ENCODE results near the gene TKFC. TPM values are rescaled to one million over a fixed set of nuclear protein-coding genes. Genes with fewer than 3 reads are reported as not detected.

Gene TKFC, protein sequence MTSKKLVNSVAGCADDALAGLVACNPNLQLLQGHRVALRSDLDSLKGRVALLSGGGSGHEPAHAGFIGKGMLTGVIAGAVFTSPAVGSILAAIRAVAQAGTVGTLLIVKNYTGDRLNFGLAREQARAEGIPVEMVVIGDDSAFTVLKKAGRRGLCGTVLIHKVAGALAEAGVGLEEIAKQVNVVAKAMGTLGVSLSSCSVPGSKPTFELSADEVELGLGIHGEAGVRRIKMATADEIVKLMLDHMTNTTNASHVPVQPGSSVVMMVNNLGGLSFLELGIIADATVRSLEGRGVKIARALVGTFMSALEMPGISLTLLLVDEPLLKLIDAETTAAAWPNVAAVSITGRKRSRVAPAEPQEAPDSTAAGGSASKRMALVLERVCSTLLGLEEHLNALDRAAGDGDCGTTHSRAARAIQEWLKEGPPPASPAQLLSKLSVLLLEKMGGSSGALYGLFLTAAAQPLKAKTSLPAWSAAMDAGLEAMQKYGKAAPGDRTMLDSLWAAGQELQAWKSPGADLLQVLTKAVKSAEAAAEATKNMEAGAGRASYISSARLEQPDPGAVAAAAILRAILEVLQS
- 48.8 and 56.6 TPM in 2 replicates for total RNA-seq (2014; rRNA removed; shearing (Covaris generic))
- polyA plus RNA-seq (2015; cell fraction: cytosol; rRNA removed), result 67.0 and 67.5 TPM in 2 replicates
- 165 and 176 TPM in 2 replicates for polyA plus RNA-seq (2015; cell fraction: nucleus; rRNA removed)

GRCh38 chr11:61332797-61333549 lies at the start of gene TKFC, which contains the start of gene DDB1:
TKFC (plus strand) TSS chr11:61333228; CDS start chr11:61334729, 1,501 bp downstream.
DDB1 (minus strand) TSS chr11:61333105; CDS start chr11:61332968, 137 bp downstream.
- peak; percentile 94 for DNase-seq (ENCODE audit: low read depth)

DNA sequence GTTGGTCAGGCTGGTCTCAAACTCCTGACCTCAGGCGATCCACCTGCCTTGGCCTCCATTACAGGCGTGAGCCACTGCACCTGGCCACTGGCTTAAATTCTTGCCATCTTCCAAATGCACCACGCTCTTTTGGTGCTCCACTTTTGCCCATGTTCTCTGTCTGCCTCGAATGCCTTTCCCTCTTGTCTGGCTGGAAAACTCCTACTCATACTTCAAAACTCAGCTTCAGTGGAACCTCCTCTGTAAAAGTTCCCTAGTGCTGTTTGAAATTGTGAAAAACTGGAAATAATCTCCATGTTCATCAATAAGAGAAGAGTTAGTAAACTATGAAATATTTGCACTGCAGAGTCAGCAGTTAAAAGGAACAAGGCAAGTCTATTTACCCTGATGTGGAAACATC lies 49.4 kb upstream of the TKFC start:
- DNase-seq (ENCODE audit: low read depth), result no peak

DNA sequence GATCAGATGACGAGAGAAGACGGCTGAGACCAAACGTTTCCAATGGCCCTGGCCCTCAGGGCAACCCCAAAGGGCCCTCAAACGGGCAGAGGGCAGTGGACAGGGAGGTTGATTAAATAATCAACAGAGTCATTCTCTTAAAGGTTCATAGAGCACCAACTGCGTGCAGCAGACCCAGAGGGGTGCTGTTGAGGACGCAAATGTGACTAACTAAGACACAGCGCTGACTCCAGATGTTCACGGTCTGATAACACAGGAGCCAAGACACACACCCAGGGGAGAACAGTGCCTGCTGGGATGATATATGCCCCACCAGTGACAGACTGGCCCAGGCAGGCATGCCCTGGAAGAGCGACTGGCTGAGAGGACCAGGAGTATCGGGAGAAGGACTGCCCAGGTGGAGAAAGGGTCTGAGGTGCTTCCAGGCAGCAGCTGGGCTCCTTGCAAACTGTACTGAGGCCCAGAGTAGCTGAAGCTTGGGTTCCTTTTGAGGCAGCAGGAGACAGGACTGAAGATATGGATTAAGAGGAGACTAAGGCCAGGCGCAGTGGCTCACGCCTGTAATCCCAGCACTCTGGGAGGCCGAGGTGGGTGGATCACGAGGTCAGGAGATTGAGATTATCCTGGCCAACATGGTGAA lies 45.6 kb upstream of the TKFC start:
- no peak for DNase-seq (ENCODE audit: low read depth)

GRCh38 chr11:61290905-61291690 lies 41.9 kb upstream of the TKFC start:
- no peak for DNase-seq (ENCODE audit: low read depth)

DNA sequence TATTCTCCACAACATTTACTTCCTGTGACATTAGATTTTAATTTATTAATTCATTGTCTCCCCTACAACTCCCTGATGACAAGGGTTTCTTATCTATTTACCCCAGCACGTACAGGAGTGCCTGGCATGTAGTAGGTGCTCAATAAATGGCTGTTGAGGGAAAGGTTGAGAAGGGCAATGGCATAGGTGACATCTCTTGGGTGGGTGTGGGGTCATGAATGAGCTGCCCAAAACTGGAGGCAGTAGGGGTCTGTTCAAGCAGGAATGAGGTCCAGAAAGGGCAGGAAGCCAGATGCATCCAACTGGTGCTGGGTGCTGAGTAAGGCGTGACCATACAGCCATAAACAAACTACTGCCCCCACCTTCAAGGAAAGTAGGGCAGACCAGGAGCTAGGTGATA lies 40.7 kb upstream of the TKFC start:
- no peak for DNase-seq (ENCODE audit: low read depth)

- DNase-seq (ENCODE audit: low read depth), result peak; percentile 9
Measured at GRCh38 chr11:61293867-61294716, 38.9 kb upstream of the TKFC start.

GRCh38 chr11:61294717-61295595 lies 38.1 kb upstream of the TKFC start, which contains the start of gene VWCE:
VWCE (minus strand) TSS chr11:61295316; CDS start chr11:61295037, 279 bp downstream.
- DNase-seq (ENCODE audit: low read depth), result peak; percentile 34

GRCh38 chr11:61295596-61295926 lies 37.5 kb upstream of the TKFC start:
- no peak for DNase-seq (ENCODE audit: low read depth)

DNA sequence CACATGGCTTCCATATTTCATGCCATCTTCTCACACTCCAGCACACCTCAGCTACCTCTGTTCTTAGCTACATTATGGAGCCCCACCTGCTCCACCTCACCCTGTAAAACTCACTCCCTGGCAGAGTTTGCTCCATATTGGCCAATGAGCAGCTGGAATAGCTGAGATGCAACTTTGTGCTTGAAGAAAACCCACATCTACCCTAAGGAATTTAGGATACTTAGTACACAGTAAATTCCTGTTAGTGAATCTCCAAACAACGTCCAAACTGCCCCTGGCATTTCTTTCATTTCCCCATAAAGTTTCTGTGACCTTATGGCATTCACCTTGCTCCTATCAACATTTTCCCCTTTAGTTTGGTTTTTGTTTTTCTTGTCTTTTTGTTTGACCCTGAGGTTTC lies 35.7 kb upstream of the TKFC start:
- no peak for DNase-seq (ENCODE audit: low read depth)

- peak; percentile 94 for DNase-seq (ENCODE audit: low read depth)
Measured at GRCh38 chr11:61297746-61298145, 35.3 kb upstream of the TKFC start.

- DNase-seq (ENCODE audit: low read depth), result no peak
Measured at GRCh38 chr11:61298663-61299244, 34.3 kb upstream of the TKFC start.

DNA sequence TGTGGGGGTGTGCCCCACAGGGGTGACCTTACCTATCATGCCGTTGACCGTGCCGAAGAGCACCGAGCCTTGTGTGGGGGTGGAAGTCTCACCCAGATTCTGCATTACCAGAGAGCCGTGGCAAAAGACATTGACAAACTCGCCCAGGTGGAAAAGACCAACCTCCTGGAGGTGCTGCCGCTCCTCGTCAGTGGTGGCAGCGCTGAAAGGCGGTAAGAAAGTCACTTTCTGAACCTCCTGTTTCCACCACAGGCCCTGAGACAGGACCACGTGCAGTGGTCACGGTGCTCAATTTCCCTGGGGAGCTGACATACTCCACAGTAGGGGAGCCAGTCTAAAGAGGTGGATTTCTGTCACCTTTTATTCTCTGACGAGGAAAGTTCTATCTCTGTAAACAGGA lies 30.5 kb upstream of the TKFC start:
- DNase-seq (ENCODE audit: low read depth), result no peak

DNA sequence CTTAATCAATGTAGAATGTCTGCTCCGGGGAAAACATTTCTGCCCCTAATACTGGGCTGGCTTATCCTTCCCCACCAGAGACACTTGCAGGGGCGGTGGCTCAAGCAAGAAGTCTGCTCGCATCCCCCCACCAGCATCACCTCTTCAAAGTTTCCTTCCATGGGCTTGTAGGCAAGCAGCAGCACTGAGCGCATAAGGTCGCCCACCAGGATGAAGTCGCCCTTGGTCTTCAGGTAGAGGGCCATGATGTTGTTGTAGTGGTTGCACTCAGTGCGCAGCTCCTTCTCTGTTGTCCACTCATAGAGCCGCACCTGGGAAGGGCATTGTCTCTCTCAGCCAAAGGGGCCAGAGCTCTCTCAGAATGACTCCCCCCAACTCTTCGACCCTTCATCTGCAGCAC lies 29.3 kb upstream of the TKFC start:
- DNase-seq (ENCODE audit: low read depth), result no peak

- no peak for DNase-seq (ENCODE audit: low read depth)
Measured at GRCh38 chr11:61305417-61305816, 27.6 kb upstream of the TKFC start.

DNA sequence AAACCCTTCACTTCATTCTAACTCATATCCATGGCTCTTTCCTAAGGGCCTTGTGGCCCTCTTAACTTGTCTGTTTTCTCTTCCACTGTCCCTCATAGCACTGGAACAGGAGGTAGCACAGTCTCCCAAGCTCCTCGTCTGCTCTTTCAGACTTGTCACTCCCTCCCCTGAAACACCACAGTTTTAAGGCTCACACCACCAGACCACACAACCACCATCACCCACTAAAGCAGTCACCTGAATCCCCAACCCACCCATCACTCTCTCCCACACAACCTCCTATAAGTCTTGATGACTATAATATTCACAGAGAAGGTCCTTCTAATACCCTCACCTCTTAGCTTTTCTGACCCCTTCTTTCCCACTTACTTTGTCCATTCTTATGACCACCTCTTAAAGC lies 26.8 kb upstream of the TKFC start:
- no peak for DNase-seq (ENCODE audit: low read depth)

GRCh38 chr11:61307354-61307753 lies 25.7 kb upstream of the TKFC start:
- DNase-seq (ENCODE audit: low read depth), result no peak

DNA sequence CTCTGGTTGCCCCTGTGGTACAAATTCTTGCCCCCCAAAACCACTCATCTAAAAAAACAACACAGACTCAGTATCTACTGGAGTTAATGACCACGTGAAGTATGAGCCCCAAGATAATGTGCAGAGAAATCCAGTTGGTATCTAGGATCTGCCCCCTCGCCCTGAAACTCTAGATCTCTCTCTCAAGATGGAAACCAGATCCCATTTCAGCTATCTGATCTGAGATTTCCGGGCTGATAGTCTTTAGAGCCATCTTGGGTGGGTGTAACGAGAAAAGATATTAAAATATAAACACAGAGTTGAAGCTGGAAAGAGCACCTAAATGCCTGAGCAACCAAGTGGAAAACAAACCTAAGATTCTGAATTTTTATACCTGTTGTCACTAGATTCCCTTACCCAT lies 23.9 kb upstream of the TKFC start:
- DNase-seq (ENCODE audit: low read depth), result no peak

DNA sequence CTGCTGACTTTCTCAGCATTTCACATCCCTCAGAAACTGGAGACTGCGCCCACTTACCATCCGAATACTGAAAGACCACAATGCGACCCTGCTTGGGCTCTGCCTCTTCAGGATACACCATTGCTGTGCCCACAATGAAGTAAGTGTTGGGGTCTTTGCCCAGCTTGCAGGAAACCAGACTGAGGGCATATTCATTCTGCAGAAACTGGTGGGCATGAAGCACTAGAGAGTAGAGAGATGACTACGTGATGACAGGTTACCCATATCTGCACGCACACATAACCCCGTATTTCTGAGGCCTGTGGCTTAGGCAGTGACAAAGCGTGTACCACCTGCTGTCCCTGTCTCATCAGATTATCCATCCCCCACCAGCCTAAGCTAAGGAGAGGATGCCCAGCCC lies 23.3 kb upstream of the TKFC start:
- no peak for DNase-seq (ENCODE audit: low read depth)
